HepG2 (cell line): ENCODE measurements around the gene FAM78A. TPM values are rescaled to one million over a fixed set of nuclear protein-coding genes. Genes with fewer than 3 reads are reported as not detected.

Experiments used
- CBX1 ChIP-seq: IDR thresholded peaks from one replicate; pipeline ENCODE4 v1.6.1; 2016; ENCODE audit warnings: antibody characterized with exemption, low read depth
- FOXM1 ChIP-seq: sonication (generic); formaldehyde crosslinking; IDR thresholded peaks from 2 replicates; pipeline ENCODE4 v1.5.0; 2020; ENCODE audit warnings: missing genetic modification reagents
- MAFK ChIP-seq, 2 experiments: IDR thresholded peaks in 1 of 2; conservative IDR thresholded peaks in 1 of 2; 2 replicates each; pipeline ENCODE4 v1.6.1; 2011; ENCODE audit warnings: improper control_type of control experiment in 2 of 2, low read length in 2 of 2
- NR1H2 ChIP-seq: sonication (generic); formaldehyde crosslinking; IDR thresholded peaks from 2 replicates; pipeline ENCODE4 v1.8.1; 2022; ENCODE audit warnings: low read depth, missing genetic modification reagents, borderline replicate concordance
- RFX1 ChIP-seq: fragments of 450-650 bp; IDR thresholded peaks from 2 replicates; pipeline ENCODE4 v1.6.1; 2017
- TAF1 ChIP-seq: sonication (generic); formaldehyde crosslinking; IDR thresholded peaks from 2 replicates; pipeline ENCODE4 v1.4.0; 2020; ENCODE audit warnings: missing genetic modification reagents
- XBP1 ChIP-seq: sonication (generic); formaldehyde crosslinking; IDR thresholded peaks from 2 replicates; pipeline ENCODE4 v1.5.0; 2020; ENCODE audit warnings: missing genetic modification reagents
- ZEB1 ChIP-seq: IDR thresholded peaks from 2 replicates; pipeline ENCODE4 v1.6.1; 2012; ENCODE audit warnings: mild to moderate bottlenecking, low read depth, inconsistent platforms; ENCODE audit not compliant: insufficient replicate concordance
- ZNF251 ChIP-seq: sonication (generic); formaldehyde crosslinking; IDR thresholded peaks from 2 replicates; pipeline ENCODE4 v1.9.0; 2021; ENCODE audit warnings: mild to moderate bottlenecking, missing genetic modification reagents
- ZNF333 ChIP-seq: sonication (generic); formaldehyde crosslinking; IDR thresholded peaks from 2 replicates; pipeline ENCODE4 v1.4.0; 2020; ENCODE audit warnings: mild to moderate bottlenecking, missing genetic modification reagents, borderline replicate concordance
- polyA plus RNA-seq, 8 experiments: library from polyadenylated mRNA; depleted of rRNA in 3 of 8; stranded (reverse) in 7 of 8; unstranded in 1 of 8; fragments of >200 nt; fragmentation: Illumina TruSeq in 4 of 8; extraction: Trizol in 4 of 8; gene quantifications; 2 replicates each; pipeline versions ENCODE4 v1.2.1 to v1.2.3, GENCODE V29; 2011 to 2016; ENCODE audit warnings: low read depth in 4 of 8, missing spikeins in 1 of 8, mixed read lengths in 1 of 8; ENCODE audit not compliant: insufficient read depth in 1 of 8
- total RNA-seq, 5 experiments: library from RNA; depleted of rRNA; stranded (reverse); fragments of >200 nt; fragmentation: Illumina TruSeq; extraction: Trizol; gene quantifications; 2 replicates each; pipeline ENCODE4 v1.2.3, GENCODE V29; 2016; ENCODE audit warnings: low read depth in 1 of 5
- TF ChIP-seq, protein P1 (sequence below): sonication (generic); formaldehyde crosslinking; IDR thresholded peaks from 2 replicates; pipeline ENCODE4 v1.4.0; 2020; ENCODE audit warnings: mild to moderate bottlenecking, low read depth, missing genetic modification reagents
- TF ChIP-seq, protein P2 (sequence below): sonication (generic); formaldehyde crosslinking; IDR thresholded peaks from 2 replicates; pipeline ENCODE4 v1.4.0; 2020; ENCODE audit warnings: mild to moderate bottlenecking, missing genetic modification reagents
- TF ChIP-seq, protein P3 (sequence below): IDR thresholded peaks from 2 replicates; pipeline ENCODE4 v1.6.1; 2016; ENCODE audit warnings: missing genetic modification reagents, missing compliant biosample characterization
- TF ChIP-seq, protein P4 (sequence below), 2 experiments: fragments of 450-650 bp in 1 of 2; sonication (generic) in 1 of 2; formaldehyde crosslinking in 1 of 2; IDR thresholded peaks; 2 replicates each; pipeline versions ENCODE4 v1.6.1 to v1.8.0; 2016 to 2022; ENCODE audit warnings: antibody characterized with exemption in 1 of 2, mild to moderate bottlenecking in 1 of 2, missing genetic modification reagents in 1 of 2

Gene FAM78A
- total and polyA plus RNA-seq, 2 of the 13 experiments (the other 11 are each of a cell fraction or from before 2014, with no cell fraction given), result 0.18 to 0.62 TPM

DNA sequence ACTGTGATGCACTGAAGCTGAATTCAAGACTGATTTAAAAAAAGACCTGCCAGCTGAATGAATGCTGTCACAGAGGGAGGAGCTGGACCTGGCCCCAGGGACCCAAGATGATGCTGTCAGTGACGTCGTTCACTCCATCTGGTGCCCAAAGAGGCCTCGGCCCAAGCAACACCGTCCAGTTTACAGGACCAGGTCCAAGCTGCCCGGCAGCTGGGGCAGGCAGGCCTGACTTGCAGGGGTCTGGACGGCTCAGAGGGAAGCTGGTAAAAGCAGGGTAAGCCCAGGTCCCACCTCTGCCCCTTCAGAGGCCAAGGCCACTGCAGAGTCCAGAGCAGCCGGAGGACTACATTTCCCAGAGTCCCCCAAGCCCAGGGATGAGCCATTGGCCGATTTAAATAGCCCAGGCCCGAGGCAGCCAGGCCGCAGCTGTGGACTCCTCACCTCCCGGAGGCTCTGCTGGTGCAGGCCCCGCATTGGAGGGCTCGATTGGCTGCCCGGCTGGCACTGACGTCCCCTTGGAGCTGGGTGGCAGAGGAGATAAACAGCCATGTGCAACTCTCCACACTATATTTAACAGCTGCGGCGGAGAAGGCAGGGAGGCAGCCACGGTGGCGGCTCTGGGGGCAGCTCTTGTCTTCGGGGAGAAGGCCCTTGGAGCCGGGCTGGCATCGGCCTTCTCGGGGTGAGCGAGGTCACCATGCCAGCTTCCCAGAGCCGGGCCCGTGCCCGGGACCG is 13.2 kb upstream of the FAM78A start, which contains the start of gene PLPP7 (continued):
- no peak for TF ChIP-seq RFX1
- TF ChIP-seq CBX1, result no peak
- TF ChIP-seq MAFK (conservative IDR thresholded peaks at IDR 0.05 in 1 of 2, IDR thresholded peaks at IDR 0.05 in 1 of 2; ENCODE audit: low read length in 2 of 2), result no peak
- no peak for TF ChIP-seq XBP1 (CRISPR knock-in tag)
- TF ChIP-seq, protein P1, sequence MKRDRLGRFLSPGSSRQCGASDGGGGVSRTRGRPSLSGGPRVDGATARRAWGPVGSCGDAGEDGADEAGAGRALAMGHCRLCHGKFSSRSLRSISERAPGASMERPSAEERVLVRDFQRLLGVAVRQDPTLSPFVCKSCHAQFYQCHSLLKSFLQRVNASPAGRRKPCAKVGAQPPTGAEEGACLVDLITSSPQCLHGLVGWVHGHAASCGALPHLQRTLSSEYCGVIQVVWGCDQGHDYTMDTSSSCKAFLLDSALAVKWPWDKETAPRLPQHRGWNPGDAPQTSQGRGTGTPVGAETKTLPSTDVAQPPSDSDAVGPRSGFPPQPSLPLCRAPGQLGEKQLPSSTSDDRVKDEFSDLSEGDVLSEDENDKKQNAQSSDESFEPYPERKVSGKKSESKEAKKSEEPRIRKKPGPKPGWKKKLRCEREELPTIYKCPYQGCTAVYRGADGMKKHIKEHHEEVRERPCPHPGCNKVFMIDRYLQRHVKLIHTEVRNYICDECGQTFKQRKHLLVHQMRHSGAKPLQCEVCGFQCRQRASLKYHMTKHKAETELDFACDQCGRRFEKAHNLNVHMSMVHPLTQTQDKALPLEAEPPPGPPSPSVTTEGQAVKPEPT (CRISPR knock-in tag), result no peak
- TF ChIP-seq FOXM1 (CRISPR knock-in tag), result no peak
- no peak for TF ChIP-seq TAF1 (CRISPR knock-in tag)
- TF ChIP-seq, protein P2, sequence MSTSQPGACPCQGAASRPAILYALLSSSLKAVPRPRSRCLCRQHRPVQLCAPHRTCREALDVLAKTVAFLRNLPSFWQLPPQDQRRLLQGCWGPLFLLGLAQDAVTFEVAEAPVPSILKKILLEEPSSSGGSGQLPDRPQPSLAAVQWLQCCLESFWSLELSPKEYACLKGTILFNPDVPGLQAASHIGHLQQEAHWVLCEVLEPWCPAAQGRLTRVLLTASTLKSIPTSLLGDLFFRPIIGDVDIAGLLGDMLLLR (CRISPR knock-in tag), result no peak
- TF ChIP-seq NR1H2 (CRISPR knock-in tag), result no peak
- TF ChIP-seq ZEB1, result no peak
- TF ChIP-seq, protein P3, sequence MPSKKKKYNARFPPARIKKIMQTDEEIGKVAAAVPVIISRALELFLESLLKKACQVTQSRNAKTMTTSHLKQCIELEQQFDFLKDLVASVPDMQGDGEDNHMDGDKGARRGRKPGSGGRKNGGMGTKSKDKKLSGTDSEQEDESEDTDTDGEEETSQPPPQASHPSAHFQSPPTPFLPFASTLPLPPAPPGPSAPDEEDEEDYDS (CRISPR knock-in tag), result peak; percentile 53; the same call in 1 of the 2 replicates
- TF ChIP-seq, protein P4, sequence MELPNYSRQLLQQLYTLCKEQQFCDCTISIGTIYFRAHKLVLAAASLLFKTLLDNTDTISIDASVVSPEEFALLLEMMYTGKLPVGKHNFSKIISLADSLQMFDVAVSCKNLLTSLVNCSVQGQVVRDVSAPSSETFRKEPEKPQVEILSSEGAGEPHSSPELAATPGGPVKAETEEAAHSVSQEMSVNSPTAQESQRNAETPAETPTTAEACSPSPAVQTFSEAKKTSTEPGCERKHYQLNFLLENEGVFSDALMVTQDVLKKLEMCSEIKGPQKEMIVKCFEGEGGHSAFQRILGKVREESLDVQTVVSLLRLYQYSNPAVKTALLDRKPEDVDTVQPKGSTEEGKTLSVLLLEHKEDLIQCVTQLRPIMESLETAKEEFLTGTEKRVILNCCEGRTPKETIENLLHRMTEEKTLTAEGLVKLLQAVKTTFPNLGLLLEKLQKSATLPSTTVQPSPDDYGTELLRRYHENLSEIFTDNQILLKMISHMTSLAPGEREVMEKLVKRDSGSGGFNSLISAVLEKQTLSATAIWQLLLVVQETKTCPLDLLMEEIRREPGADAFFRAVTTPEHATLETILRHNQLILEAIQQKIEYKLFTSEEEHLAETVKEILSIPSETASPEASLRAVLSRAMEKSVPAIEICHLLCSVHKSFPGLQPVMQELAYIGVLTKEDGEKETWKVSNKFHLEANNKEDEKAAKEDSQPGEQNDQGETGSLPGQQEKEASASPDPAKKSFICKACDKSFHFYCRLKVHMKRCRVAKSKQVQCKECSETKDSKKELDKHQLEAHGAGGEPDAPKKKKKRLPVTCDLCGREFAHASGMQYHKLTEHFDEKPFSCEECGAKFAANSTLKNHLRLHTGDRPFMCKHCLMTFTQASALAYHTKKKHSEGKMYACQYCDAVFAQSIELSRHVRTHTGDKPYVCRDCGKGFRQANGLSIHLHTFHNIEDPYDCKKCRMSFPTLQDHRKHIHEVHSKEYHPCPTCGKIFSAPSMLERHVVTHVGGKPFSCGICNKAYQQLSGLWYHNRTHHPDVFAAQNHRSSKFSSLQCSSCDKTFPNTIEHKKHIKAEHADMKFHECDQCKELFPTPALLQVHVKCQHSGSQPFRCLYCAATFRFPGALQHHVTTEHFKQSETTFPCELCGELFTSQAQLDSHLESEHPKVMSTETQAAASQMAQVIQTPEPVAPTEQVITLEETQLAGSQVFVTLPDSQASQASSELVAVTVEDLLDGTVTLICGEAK (IDR thresholded peaks at IDR 0.05), result no peak
- TF ChIP-seq, protein P4 (CRISPR knock-in tag; IDR thresholded peaks at IDR 0.05), result no peak
- no peak for TF ChIP-seq ZNF333
- no peak for TF ChIP-seq ZNF251 (CRISPR knock-in tag)
